ENCODE results near the gene NUP98. TPM values are rescaled to one million over a fixed set of nuclear protein-coding genes. Genes with fewer than 3 reads are reported as not detected.
A peak's percentile ranks its signal among the peaks of the same experiment; 100 is the strongest.

The NUP98 gene

GRCh38 chr11:3631331-3631730, 166.0 kb downstream of the NUP98 start:
- no peak overlapping the region for H3K9ac ChIP-seq (ENCODE audit: low read length)
- no peaks in the 10 kb centered on the region for H3K79me1 ChIP-seq (ENCODE audit: low read length)
- no peaks in the 10 kb centered on the region for H3K27me3 ChIP-seq (ENCODE audit: insufficient read depth, low read length, poor library complexity)
- H3K4me3 ChIP-seq (ENCODE audit: low read length) = no peak overlapping the region
- H3K18ac ChIP-seq (ENCODE audit: low read length) = no peak overlapping the region
- H3K27ac ChIP-seq (ENCODE audit: low read depth, low read length) = no peak overlapping the region
- no peak overlapping the region for H3K4me2 ChIP-seq (ENCODE audit: low read length)
- no peak for DNase-seq
- no CpG with 5 or more reads among the region's 4 CpGs for WGBS (ENCODE audit: extremely low coverage, insufficient coverage, low lambda C conversion rate)
- H3K23ac ChIP-seq (ENCODE audit: low read length) = no peak overlapping the region
- no peak overlapping the region for H4K5ac ChIP-seq (ENCODE audit: low read length)
- no peak overlapping the region for H4K8ac ChIP-seq (ENCODE audit: low read depth, low read length)
- H2BK120ac ChIP-seq (ENCODE audit: low read depth, low read length) = no peak overlapping the region
- no peak overlapping the region for H3K56ac ChIP-seq (ENCODE audit: low read length)
- no peaks in the 10 kb centered on the region for H3K4me1 ChIP-seq (ENCODE audit: control insufficient read depth, low read depth, low read length)
- no peak overlapping the region for H2BK15ac ChIP-seq (replicated peaks; ENCODE audit: low read depth)
- no peak overlapping the region for H3K4ac ChIP-seq (ENCODE audit: low read depth, low read length)
- no peaks in the 10 kb centered on the region for H3K36me3 ChIP-seq (ENCODE audit: control insufficient read depth, insufficient read depth, low read length)
- no peak overlapping the region for H2AK5ac ChIP-seq (ENCODE audit: low read length)
- no peaks in the 10 kb centered on the region for H3K79me2 ChIP-seq (ENCODE audit: control insufficient read depth, insufficient read depth, low read length)
- no peak overlapping the region for H2BK5ac ChIP-seq (ENCODE audit: low read length)

- H3K27ac ChIP-seq (ENCODE audit: low read depth, low read length) = no peak overlapping the region
Observed at GRCh38 chr11:3627291-3627690, 170.1 kb downstream of the NUP98 start.

GRCh38 chr11:3626250-3626960, 170.9 kb downstream of the NUP98 start:
- Histone ChIP-seq H2BK5ac (ENCODE audit: low read length) (no peak overlapping the region), H2BK15ac (replicated peaks; ENCODE audit: low read depth) (no peak overlapping the region), H3K4me3 (ENCODE audit: low read length) (no peak overlapping the region), H3K9ac (ENCODE audit: low read length) (no peak overlapping the region), H3K27me3 (ENCODE audit: insufficient read depth, low read length, poor library complexity) (no peaks in the 10 kb centered on the region), H4K8ac (ENCODE audit: low read depth, low read length) (no peak overlapping the region), H3K56ac (ENCODE audit: low read length) (peak overlapping the region; percentile 3), H3K23ac (ENCODE audit: low read length) (no peak overlapping the region), H3K79me1 (ENCODE audit: low read length) (no peaks in the 10 kb centered on the region), H3K4ac (ENCODE audit: low read depth, low read length) (no peak overlapping the region), H3K27ac (ENCODE audit: low read depth, low read length) (no peak overlapping the region), H3K4me2 (ENCODE audit: low read length) (no peak overlapping the region), H2BK120ac (ENCODE audit: low read depth, low read length) (no peak overlapping the region), H3K79me2 (ENCODE audit: control insufficient read depth, insufficient read depth, low read length) (no peaks in the 10 kb centered on the region), H2AK5ac (ENCODE audit: low read length) (no peak overlapping the region), H3K18ac (ENCODE audit: low read length) (no peak overlapping the region), H4K5ac (ENCODE audit: low read length) (no peak overlapping the region), H3K4me1 (ENCODE audit: control insufficient read depth, low read depth, low read length) (peaks cover 2% of the 10 kb centered on the region), H3K36me3 (ENCODE audit: control insufficient read depth, insufficient read depth, low read length) (no peaks in the 10 kb centered on the region)
- DNase-seq = no peak
- WGBS (ENCODE audit: extremely low coverage, insufficient coverage, low lambda C conversion rate) = no CpG with 5 or more reads among the region's 23 CpGs

More at GRCh38 chr11:3627291-3627690, 170.1 kb downstream of the NUP98 start:
- no peak overlapping the region for H3K23ac ChIP-seq (ENCODE audit: low read length)
- H2BK5ac ChIP-seq (ENCODE audit: low read length) = no peak overlapping the region
- no peak overlapping the region for H3K4me2 ChIP-seq (ENCODE audit: low read length)
- no peak overlapping the region for H3K4ac ChIP-seq (ENCODE audit: low read depth, low read length)
- no peak overlapping the region for H4K5ac ChIP-seq (ENCODE audit: low read length)
- H3K56ac ChIP-seq (ENCODE audit: low read length) = no peak overlapping the region
- no peak overlapping the region for H4K8ac ChIP-seq (ENCODE audit: low read depth, low read length)
- H2AK5ac ChIP-seq (ENCODE audit: low read length) = no peak overlapping the region
- DNase-seq = peak; percentile 35
- H2BK15ac ChIP-seq (replicated peaks; ENCODE audit: low read depth) = no peak overlapping the region
- H3K4me1 ChIP-seq (ENCODE audit: control insufficient read depth, low read depth, low read length) = no peaks in the 10 kb centered on the region
- H3K18ac ChIP-seq (ENCODE audit: low read length) = no peak overlapping the region
- no peaks in the 10 kb centered on the region for H3K79me2 ChIP-seq (ENCODE audit: control insufficient read depth, insufficient read depth, low read length)
- no CpG with 5 or more reads among the region's 1 CpG for WGBS (ENCODE audit: extremely low coverage, insufficient coverage, low lambda C conversion rate)
- H3K36me3 ChIP-seq (ENCODE audit: control insufficient read depth, insufficient read depth, low read length) = no peaks in the 10 kb centered on the region
- H3K9ac ChIP-seq (ENCODE audit: low read length) = no peak overlapping the region
- no peaks in the 10 kb centered on the region for H3K79me1 ChIP-seq (ENCODE audit: low read length)
- H3K4me3 ChIP-seq (ENCODE audit: low read length) = no peak overlapping the region
- no peak overlapping the region for H2BK120ac ChIP-seq (ENCODE audit: low read depth, low read length)
- H3K27me3 ChIP-seq (ENCODE audit: insufficient read depth, low read length, poor library complexity) = no peaks in the 10 kb centered on the region

Small RNAs within 50 kb of the gene (small RNA-seq; reads per million reads assigned to genes)
- gene RF00019 (ENCODE audit: insufficient read depth) (not detected), gene RNU6-1143P (ENCODE audit: insufficient read depth) (not detected), gene RNU7-50P (ENCODE audit: insufficient read depth) (not detected)
